UCSD-AML1 (cell line): Measurements from ENCODE around the gene FAM193B.

Source experiments
- DNase-seq: peaks from one replicate; lab custom pipeline; 2025; ENCODE audit not compliant: unreplicated experiment; lab: John Stamatoyannopoulos, UW

Gene FAM193B

DNA sequence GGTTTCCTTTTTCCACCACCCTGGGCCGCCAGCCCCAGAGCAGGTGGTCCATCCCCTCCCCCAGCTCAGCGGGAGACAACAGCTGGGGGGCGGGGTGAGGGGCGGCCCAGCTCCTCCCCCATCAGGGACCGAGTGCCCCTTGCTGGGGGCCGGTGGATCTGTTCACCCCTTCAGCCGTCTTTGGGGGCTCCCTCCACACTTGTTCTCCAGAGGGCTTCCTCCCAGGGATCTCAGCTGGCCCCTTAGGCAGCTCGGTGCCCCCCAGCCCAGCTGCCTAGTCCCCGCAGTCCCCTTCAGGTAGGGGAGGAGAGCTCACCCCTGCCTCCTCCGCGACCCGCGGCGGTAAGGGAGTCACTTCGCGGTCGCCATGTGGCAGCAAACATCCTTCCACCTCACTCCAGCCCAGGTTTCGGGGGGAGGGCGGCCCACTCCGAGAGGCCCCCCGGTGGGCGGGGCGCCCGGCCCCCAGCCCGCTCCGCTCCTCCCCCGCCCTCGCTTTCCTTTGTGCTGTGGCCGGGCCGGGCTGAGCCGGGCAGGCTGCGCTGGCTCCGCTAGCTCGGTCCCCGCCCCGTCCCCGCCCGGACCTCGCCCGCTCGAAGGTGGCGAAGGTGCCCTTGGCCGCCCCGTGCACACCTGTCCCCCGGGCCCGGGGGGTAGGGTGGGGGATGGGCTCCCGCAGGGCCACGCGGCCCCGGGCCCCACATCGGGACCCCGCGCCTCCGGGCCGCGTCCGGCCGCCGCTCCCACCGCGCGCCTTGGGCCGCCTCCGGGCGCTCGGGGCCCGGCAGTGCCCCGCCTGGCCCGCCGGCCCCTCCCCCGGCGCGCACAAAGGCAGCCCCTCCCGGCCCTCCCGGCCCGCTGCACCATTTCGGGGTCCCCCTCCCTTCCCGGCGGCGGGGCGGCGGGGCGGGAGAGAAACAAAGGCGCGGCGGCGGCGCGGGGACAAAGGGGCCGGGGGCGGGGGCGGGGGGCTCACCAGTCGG, 81.6 kb downstream of the FAM193B start:
- DNase-seq: peak; percentile 68

DNA sequence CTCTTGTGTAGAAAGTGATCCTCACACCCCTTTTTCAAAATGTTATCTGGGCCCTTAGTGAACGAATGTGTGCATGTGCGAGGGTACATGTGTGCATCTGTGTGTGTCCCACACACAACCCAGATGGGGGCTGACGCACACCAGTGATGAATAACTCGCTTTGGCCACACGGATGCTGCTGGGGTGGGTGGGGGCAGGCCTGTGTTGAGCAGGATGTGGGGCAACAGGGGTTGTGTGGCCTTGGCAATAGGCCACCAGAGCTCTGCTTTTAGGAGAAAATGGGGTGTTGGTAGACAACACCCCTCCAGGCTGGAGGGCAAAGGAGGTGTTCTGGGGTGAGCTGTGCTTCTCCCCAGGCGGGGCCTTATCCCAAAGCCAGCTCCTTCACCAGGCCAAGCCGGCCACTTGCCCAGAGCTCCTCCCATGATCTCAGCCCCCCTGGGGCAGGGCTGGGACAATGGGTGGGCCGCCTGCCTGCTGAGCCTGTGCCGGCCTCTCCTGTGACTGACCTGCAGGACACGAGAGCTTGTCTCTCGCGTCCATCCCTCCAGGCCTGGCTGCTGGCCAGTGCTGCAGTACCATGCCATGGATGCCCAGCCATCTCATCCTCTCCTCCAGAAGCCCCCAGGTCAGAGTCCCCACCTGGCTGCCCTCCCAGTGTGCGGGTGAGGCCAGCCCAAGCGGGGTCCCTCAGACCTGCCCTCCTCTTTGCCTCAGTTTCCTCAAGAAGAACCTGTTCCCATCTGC, 82.6 kb downstream of the FAM193B start:
- DNase-seq: no peak

DNA sequence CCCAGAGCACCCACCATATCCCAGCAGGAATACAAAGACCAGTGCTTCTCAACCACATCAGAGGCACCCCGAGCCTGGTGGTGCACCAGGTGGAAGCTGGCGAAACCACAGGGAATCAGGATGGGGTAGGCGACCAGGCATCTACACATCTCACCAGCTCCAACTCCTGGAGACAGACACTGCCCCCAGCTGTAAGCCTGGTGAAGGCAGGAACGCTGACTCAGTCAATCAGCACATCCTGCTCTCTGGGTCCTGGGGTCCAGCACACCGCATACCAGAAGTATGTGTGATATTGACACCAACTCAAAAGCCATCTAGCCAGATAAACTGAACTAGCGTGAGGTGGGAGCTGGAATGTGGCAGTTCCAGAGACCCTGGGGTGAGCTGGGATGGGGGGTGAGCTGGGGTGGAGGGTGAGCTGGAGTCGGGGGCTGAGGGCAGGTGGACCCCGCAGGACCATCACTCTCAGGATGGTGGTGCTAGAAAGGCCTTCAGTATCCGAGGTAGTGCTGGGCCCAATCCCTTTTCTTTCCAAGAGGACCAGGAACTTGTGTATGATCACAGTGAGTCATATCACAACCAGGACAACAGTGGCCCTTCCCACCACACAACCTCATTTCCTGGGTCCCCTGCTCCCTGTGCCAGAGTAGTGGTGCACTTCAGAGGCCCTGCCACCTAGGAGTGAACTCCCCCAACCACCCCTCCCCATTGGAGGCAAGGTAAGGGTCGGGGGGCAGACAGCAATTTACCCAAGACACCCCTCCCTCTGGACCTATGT, 83.4 kb downstream of the FAM193B start:
- no peak for DNase-seq
